SU-DHL-6 (cell line): ENCODE data around the gene ENOX1.

Experiments
- H2AFZ ChIP-seq: fragments of 200-600 bp; sonication (generic); 2 replicates; pipeline ENCODE4 v1.6.1; 2014; ENCODE audit warnings: low read depth, mild to moderate bottlenecking, moderate library complexity, mixed read lengths, antibody characterized with exemption, low read length; ENCODE audit not compliant: severe bottlenecking
- H3F3A ChIP-seq: fragments of 200-600 bp; shearing (Covaris generic); 2 replicates; pipeline ENCODE4 v1.6.0; 2016; ENCODE audit warnings: antibody characterized with exemption, mild to moderate bottlenecking; ENCODE audit not compliant: insufficient read depth
- H3K27ac ChIP-seq: fragments of 200-600 bp; sonication (generic); 2 replicates; pipeline ENCODE4 v1.5.1; 2016; ENCODE audit warnings: low read depth, mild to moderate bottlenecking, low read length, moderate library complexity, mixed read lengths
- H3K27me3 ChIP-seq: fragments of 200-600 bp; sonication (generic), shearing (Covaris generic); 2 replicates; pipeline ENCODE4 v1.6.0; 2014; ENCODE audit warnings: mild to moderate bottlenecking, low read length
- H3K36me3 ChIP-seq: fragments of 200-600 bp; sonication (generic); 2 replicates; pipeline ENCODE4 v1.6.1; 2014; ENCODE audit warnings: mild to moderate bottlenecking, low read length, mixed read lengths
- H3K4me2 ChIP-seq: fragments of 300-600, 200-600 bp; shearing (Covaris generic), sonication (generic); 2 replicates; pipeline ENCODE4 v1.6.0; 2014; ENCODE audit warnings: low read length, low read depth, mild to moderate bottlenecking; ENCODE audit not compliant: poor library complexity, severe bottlenecking
- H3K4me3 ChIP-seq: fragments of 200-600 bp; sonication (generic); 2 replicates; pipeline ENCODE4 v1.5.1; 2014; ENCODE audit warnings: antibody characterized with exemption, low read length, mild to moderate bottlenecking, mixed read lengths; ENCODE audit not compliant: insufficient read depth, poor library complexity, severe bottlenecking
- H3K79me2 ChIP-seq: fragments of 200-600 bp; sonication (generic); 2 replicates; pipeline ENCODE4 v1.6.1; 2014; ENCODE audit warnings: mild to moderate bottlenecking, low read length, moderate library complexity; ENCODE audit not compliant: insufficient read depth
- H3K9ac ChIP-seq: fragments of 200-600 bp; sonication (generic); 2 replicates; pipeline ENCODE4 v1.7.0; 2014; ENCODE audit warnings: mild to moderate bottlenecking, low read length
- H3K9me2 ChIP-seq: fragments of 200-600 bp; sonication (generic); replicated peaks from 2 replicates; pipeline ENCODE4 v1.6.1; 2014; ENCODE audit warnings: low read length; ENCODE audit not compliant: insufficient read depth
- H3K9me3 ChIP-seq: fragments of 200-600 bp; sonication (generic); 2 replicates; pipeline ENCODE4 v1.6.1; 2014; ENCODE audit warnings: low read length, mixed read lengths; ENCODE audit not compliant: insufficient read depth
- H4K20me1 ChIP-seq: fragments of 200-600 bp; sonication (generic); 2 replicates; pipeline ENCODE4 v1.6.1; 2014; ENCODE audit warnings: low read depth, mild to moderate bottlenecking, antibody characterized with exemption, low read length, moderate library complexity, mixed read lengths
- CTCF ChIP-seq: fragments of 200-600 bp; sonication (generic); IDR thresholded peaks from one replicate; pipeline ENCODE4 v1.5.1; 2017; ENCODE audit warnings: antibody characterized with exemption, mild to moderate bottlenecking, low read length, moderate library complexity; ENCODE audit not compliant: insufficient read depth, poor library complexity, severe bottlenecking
- EZH2phosphoT487 ChIP-seq: fragments of 200-600 bp; sonication (generic), shearing (Covaris generic); conservative IDR thresholded peaks from 2 replicates; pipeline ENCODE4 v1.6.1; 2018; ENCODE audit warnings: mild to moderate bottlenecking, antibody characterized with exemption, low read length, moderate library complexity, mixed read lengths

ENOX1 gene

GRCh38 chr13:43200736-43201135, 586.0 kb downstream of the ENOX1 start:
- H3K27ac ChIP-seq = no peak overlapping the region
- H4K20me1 ChIP-seq = no peaks in the 10 kb centered on the region
- H3K79me2 ChIP-seq = no peaks in the 10 kb centered on the region
- H3K9me2 ChIP-seq = no peaks in the 10 kb centered on the region
- H3F3A ChIP-seq = no peaks in the 10 kb centered on the region
- TF ChIP-seq EZH2phosphoT487 = no peak
- TF ChIP-seq CTCF = no peak
- no peak overlapping the region for H3K9ac ChIP-seq
- no peak overlapping the region for H3K4me2 ChIP-seq
- no peaks in the 10 kb centered on the region for H3K36me3 ChIP-seq
- peaks cover 12% of the 10 kb centered on the region; the same call in 1 of the 2 replicates for H3K9me3 ChIP-seq
- H3K4me3 ChIP-seq = no peak overlapping the region
- no peaks in the 10 kb centered on the region for H3K27me3 ChIP-seq
- H2AFZ ChIP-seq = no peak overlapping the region

GRCh38 chr13:43200307-43200706, 586.5 kb downstream of the ENOX1 start:
- no peak overlapping the region for H2AFZ ChIP-seq
- H3K9me3 ChIP-seq = peaks cover 12% of the 10 kb centered on the region; the same call in 1 of the 2 replicates
- no peaks in the 10 kb centered on the region for H3K79me2 ChIP-seq
- H3K27ac ChIP-seq = no peak overlapping the region
- no peaks in the 10 kb centered on the region for H3K27me3 ChIP-seq
- no peaks in the 10 kb centered on the region for H3K36me3 ChIP-seq
- TF ChIP-seq EZH2phosphoT487 = no peak
- no peak for TF ChIP-seq CTCF
- H3K9ac ChIP-seq = no peak overlapping the region
- H3F3A ChIP-seq = no peaks in the 10 kb centered on the region
- no peak overlapping the region for H3K4me3 ChIP-seq
- no peaks in the 10 kb centered on the region for H4K20me1 ChIP-seq
- no peak overlapping the region for H3K4me2 ChIP-seq
- H3K9me2 ChIP-seq = no peaks in the 10 kb centered on the region

- no peaks in the 10 kb centered on the region for H3K27me3 ChIP-seq
- no peaks in the 10 kb centered on the region for H3F3A ChIP-seq
- no peak overlapping the region for H3K9ac ChIP-seq
- no peak overlapping the region for H3K4me2 ChIP-seq
- H4K20me1 ChIP-seq = no peaks in the 10 kb centered on the region
- H3K9me3 ChIP-seq = no peaks in the 10 kb centered on the region
- H3K9me2 ChIP-seq = no peaks in the 10 kb centered on the region
- no peaks in the 10 kb centered on the region for H3K79me2 ChIP-seq
- H3K27ac ChIP-seq = no peak overlapping the region
- no peaks in the 10 kb centered on the region for H3K36me3 ChIP-seq
- TF ChIP-seq CTCF = no peak
- no peak for TF ChIP-seq EZH2phosphoT487
- H2AFZ ChIP-seq = no peak overlapping the region
- H3K4me3 ChIP-seq = no peak overlapping the region
Measured at GRCh38 chr13:43196750-43197370, 589.9 kb downstream of the ENOX1 start.
